ENCODE results near the gene AMFR. TPM values are rescaled to one million over a fixed set of nuclear protein-coding genes. Genes with fewer than 3 reads are reported as not detected.
A peak's percentile ranks its signal among the peaks of the same experiment; 100 is the strongest.

The AMFR gene
- total RNA-seq, 1 experiment from 2014 or later: 25.6 TPM

- no peak within 1 kb of the TSS for H4K91ac ChIP-seq (ENCODE audit: insufficient read length, low read depth, low read length)
- peaks cover 17 to 23% of the 10 kb centered on the region in 2 experiments for H3K4me1 Mint-ChIP-seq
- no peak within 1 kb of the TSS for H3K56ac ChIP-seq (ENCODE audit: insufficient read length, low read depth, low read length)
- peaks cover 6% of the 10 kb centered on the region for H3K79me1 ChIP-seq (ENCODE audit: insufficient read depth, low read depth, low read length, poor library complexity, severe bottlenecking)
- H3K27ac ChIP-seq (ENCODE audit: insufficient read length, low read depth, low read length): no peak within 1 kb of the TSS
- no peak for TF ChIP-seq CTCF (conservative IDR thresholded peaks at IDR 0.05)
- H3K14ac ChIP-seq (ENCODE audit: insufficient read depth, low read length): peak within 1 kb of the TSS; percentile 93
- peaks cover 5% of the 10 kb centered on the region; the same call in 1 of the 2 replicates for H3K4me1 ChIP-seq (ENCODE audit: insufficient read depth, low read length)
- H2AK5ac ChIP-seq (ENCODE audit: insufficient read length, low read length): no peak within 1 kb of the TSS
- peaks cover 34% of the 10 kb centered on the region for H3K79me2 ChIP-seq (ENCODE audit: insufficient read depth, low read length)
- H3K4me2 ChIP-seq (ENCODE audit: insufficient read depth, insufficient read length, low read length): peak within 1 kb of the TSS; percentile 94
- WGBS (ENCODE audit: extremely low coverage, insufficient read length, low lambda C conversion rate): no CpG with 5 or more reads among the region's 56 CpGs
- no peaks in the 10 kb centered on the region for H4K20me1 ChIP-seq (ENCODE audit: control insufficient read depth, insufficient read depth, insufficient read length)
- H3K23me2 ChIP-seq (ENCODE audit: insufficient read length, low read depth, low read length, poor library complexity, severe bottlenecking): peaks cover 14% of the 10 kb centered on the region
- H2BK20ac ChIP-seq (ENCODE audit: low read depth, low read length, poor library complexity, severe bottlenecking): no peak within 1 kb of the TSS
- H3K27me3 Mint-ChIP-seq (ENCODE audit: low read depth): no peaks in the 10 kb centered on the region
- H2AFZ ChIP-seq (ENCODE audit: low read length): no peak within 1 kb of the TSS
- no peak within 1 kb of the TSS for H4K5ac ChIP-seq (ENCODE audit: insufficient read length, low read depth, low read length)
- peak; percentile 98 for DNase-seq
- peaks cover 23 to 47% (median 43%) of the 10 kb centered on the region in 3 experiments for H3K36me3 Mint-ChIP-seq (ENCODE audit: insufficient read depth in 1 of 3, low read depth in 3 of 3)
- H3K4me3 Mint-ChIP-seq: peak within 1 kb of the TSS; percentile 96 to 99
- no peak within 1 kb of the TSS for H3K4ac ChIP-seq (ENCODE audit: low read depth, low read length)
- no peaks in the 10 kb centered on the region for H3K27me3 ChIP-seq (ENCODE audit: insufficient read depth, low read length)
- peak within 1 kb of the TSS; percentile 94 to 99 (median 97) for H3K27ac Mint-ChIP-seq
- no peak within 1 kb of the TSS for H3K23ac ChIP-seq (ENCODE audit: insufficient read length, low read depth, low read length)
- no peak within 1 kb of the TSS for H2BK12ac ChIP-seq (ENCODE audit: insufficient read length, low read depth, low read length)
- peak within 1 kb of the TSS; percentile 84 for H3K18ac ChIP-seq (ENCODE audit: insufficient read length, low read depth, low read length)
- no peak within 1 kb of the TSS for H2BK5ac ChIP-seq (ENCODE audit: insufficient read length, low read length)
- no peak within 1 kb of the TSS for H2BK15ac ChIP-seq (ENCODE audit: low read depth, low read length)
- H2BK120ac ChIP-seq (ENCODE audit: low read depth, low read length, poor library complexity, severe bottlenecking): no peak within 1 kb of the TSS
- no peaks in the 10 kb centered on the region; a peak in 1 of 5 replicates for H3K9me3 Mint-ChIP-seq
- peak within 1 kb of the TSS; percentile 35 for H4K8ac ChIP-seq (replicated peaks; ENCODE audit: insufficient read length, low read depth, low read length)
- peak within 1 kb of the TSS; percentile 95 for H3K9ac ChIP-seq (ENCODE audit: extremely low read depth, insufficient read length, low read length)
- no peaks in the 10 kb centered on the region for H3K9me3 ChIP-seq (ENCODE audit: control insufficient read depth, low read depth, low read length)
- H3T11ph ChIP-seq (ENCODE audit: low read length): no peak within 1 kb of the TSS
Observed at GRCh38 chr16:56450986-56451752, 25.8 kb upstream of the AMFR start, which contains the start of the genes NUDT21 and OGFOD1. NUDT21 (minus strand) TSS chr16:56451332; CDS start chr16:56451202, 130 bp downstream. OGFOD1 (plus strand) TSS chr16:56451554; CDS start chr16:56451613, 59 bp downstream.
